ENCODE data around the gene MYO3A. TPM values are rescaled to one million over a fixed set of nuclear protein-coding genes. Genes with fewer than 3 reads are reported as not detected.

MYO3A gene
- total and polyA plus RNA-seq, 4 donors = 0.33 TPM; not detected in 2

DNA sequence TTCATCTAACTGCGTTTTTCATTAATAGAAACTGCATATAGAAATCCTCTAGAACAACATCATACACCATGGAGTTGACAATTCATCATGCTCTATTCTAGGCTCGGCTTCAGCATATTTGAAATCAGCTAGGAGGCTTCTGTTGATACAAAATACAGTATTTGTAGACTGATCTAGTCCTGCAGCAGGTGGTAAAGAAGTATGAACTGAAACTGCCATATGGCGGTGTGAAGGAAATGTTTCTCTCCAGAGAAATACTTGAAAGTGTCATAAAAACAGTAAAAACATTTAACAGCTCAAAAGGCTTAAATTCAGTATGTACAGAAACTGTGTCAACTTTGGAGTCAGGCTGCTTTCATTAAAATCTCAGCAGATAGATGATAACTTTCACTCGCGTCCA, 32.0 kb upstream of the MYO3A start:
- Histone ChIP-seq H3K27ac (ENCODE audit: low read depth in 1 of 2, low read length in 2 of 2) (no peak overlapping the region), H3K9ac (ENCODE audit: low read depth in 1 of 2, low read length in 2 of 2) (no peak overlapping the region), H3K9me3 (ENCODE audit: control insufficient read depth in 4 of 4, low read length in 3 of 4) (no peaks in the 10 kb centered on the region), H3K4me1 (ENCODE audit: control insufficient read depth in 4 of 4, insufficient read depth in 4 of 4, low read length in 3 of 4) (no peaks in the 10 kb centered on the region), H3K36me3 (ENCODE audit: control insufficient read depth in 4 of 4, insufficient read depth in 3 of 4, low read depth in 1 of 4, low read length in 3 of 4) (no peaks in the 10 kb centered on the region), H3K27me3 (ENCODE audit: control insufficient read depth in 4 of 4, insufficient read depth in 4 of 4, low read length in 3 of 4) (peaks cover 0 to 2% (median 0%) of the 10 kb centered on the region in 4 donors), H3K4me3 (ENCODE audit: low read depth in 1 of 3, low read length in 3 of 3) (no peak overlapping the region)
- 77% methylated on average over 5 of the region's 5 CpGs for WGBS
- no peak for DNase-seq (ENCODE audit: low spot score)
- TF ChIP-seq RAD21 (IDR thresholded peaks at IDR 0.05) = no peak
- no peak for TF ChIP-seq CTCF (IDR thresholded peaks at IDR 0.05; ENCODE audit: low read depth, low read length, missing input control)
- TF ChIP-seq FOXA2 (IDR thresholded peaks at IDR 0.05) = no peak
- TF ChIP-seq YY1 (IDR thresholded peaks at IDR 0.05) = no peak
- no peak for TF ChIP-seq FOXA1 (IDR thresholded peaks at IDR 0.05)
- no peak for TF ChIP-seq JUND (IDR thresholded peaks at IDR 0.05)
- TF ChIP-seq, protein P1, sequence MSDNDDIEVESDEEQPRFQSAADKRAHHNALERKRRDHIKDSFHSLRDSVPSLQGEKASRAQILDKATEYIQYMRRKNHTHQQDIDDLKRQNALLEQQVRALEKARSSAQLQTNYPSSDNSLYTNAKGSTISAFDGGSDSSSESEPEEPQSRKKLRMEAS (IDR thresholded peaks at IDR 0.05) = no peak
- no peak for TF ChIP-seq ZBTB33 (IDR thresholded peaks at IDR 0.05)
- no peak for TF ChIP-seq HNF4A (conservative IDR thresholded peaks at IDR 0.05)
- TF ChIP-seq NR2F2 (IDR thresholded peaks at IDR 0.05) = no peak
- no peak for TF ChIP-seq TAF1 (conservative IDR thresholded peaks at IDR 0.05)
- no peak for TF ChIP-seq GABPA (IDR thresholded peaks at IDR 0.05 in 1 of 2, conservative IDR thresholded peaks at IDR 0.05 in 1 of 2)
- TF ChIP-seq EGR1 (IDR thresholded peaks at IDR 0.05; ENCODE audit: low read depth in 2 of 2) = no peak
- TF ChIP-seq, protein P2, sequence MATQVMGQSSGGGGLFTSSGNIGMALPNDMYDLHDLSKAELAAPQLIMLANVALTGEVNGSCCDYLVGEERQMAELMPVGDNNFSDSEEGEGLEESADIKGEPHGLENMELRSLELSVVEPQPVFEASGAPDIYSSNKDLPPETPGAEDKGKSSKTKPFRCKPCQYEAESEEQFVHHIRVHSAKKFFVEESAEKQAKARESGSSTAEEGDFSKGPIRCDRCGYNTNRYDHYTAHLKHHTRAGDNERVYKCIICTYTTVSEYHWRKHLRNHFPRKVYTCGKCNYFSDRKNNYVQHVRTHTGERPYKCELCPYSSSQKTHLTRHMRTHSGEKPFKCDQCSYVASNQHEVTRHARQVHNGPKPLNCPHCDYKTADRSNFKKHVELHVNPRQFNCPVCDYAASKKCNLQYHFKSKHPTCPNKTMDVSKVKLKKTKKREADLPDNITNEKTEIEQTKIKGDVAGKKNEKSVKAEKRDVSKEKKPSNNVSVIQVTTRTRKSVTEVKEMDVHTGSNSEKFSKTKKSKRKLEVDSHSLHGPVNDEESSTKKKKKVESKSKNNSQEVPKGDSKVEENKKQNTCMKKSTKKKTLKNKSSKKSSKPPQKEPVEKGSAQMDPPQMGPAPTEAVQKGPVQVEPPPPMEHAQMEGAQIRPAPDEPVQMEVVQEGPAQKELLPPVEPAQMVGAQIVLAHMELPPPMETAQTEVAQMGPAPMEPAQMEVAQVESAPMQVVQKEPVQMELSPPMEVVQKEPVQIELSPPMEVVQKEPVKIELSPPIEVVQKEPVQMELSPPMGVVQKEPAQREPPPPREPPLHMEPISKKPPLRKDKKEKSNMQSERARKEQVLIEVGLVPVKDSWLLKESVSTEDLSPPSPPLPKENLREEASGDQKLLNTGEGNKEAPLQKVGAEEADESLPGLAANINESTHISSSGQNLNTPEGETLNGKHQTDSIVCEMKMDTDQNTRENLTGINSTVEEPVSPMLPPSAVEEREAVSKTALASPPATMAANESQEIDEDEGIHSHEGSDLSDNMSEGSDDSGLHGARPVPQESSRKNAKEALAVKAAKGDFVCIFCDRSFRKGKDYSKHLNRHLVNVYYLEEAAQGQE (IDR thresholded peaks at IDR 0.05) = no peak
- TF ChIP-seq, protein P3, sequence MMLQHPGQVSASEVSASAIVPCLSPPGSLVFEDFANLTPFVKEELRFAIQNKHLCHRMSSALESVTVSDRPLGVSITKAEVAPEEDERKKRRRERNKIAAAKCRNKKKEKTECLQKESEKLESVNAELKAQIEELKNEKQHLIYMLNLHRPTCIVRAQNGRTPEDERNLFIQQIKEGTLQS (IDR thresholded peaks at IDR 0.05) = no peak
- TF ChIP-seq SP1 (IDR thresholded peaks at IDR 0.05) = no peak

- Histone ChIP-seq H3K36me3 (ENCODE audit: control insufficient read depth in 4 of 4, insufficient read depth in 3 of 4, low read depth in 1 of 4, low read length in 3 of 4) (no peaks in the 10 kb centered on the region), H3K27ac (ENCODE audit: low read depth in 1 of 2, low read length in 2 of 2) (no peak overlapping the region), H3K9me3 (ENCODE audit: control insufficient read depth in 4 of 4, low read length in 3 of 4) (no peaks in the 10 kb centered on the region), H3K4me3 (ENCODE audit: low read depth in 1 of 3, low read length in 3 of 3) (no peak overlapping the region), H3K4me1 (ENCODE audit: control insufficient read depth in 4 of 4, insufficient read depth in 4 of 4, low read length in 3 of 4) (no peaks in the 10 kb centered on the region), H3K27me3 (ENCODE audit: control insufficient read depth in 4 of 4, insufficient read depth in 4 of 4, low read length in 3 of 4) (no peaks in the 10 kb centered on the region), H3K9ac (ENCODE audit: low read depth in 1 of 2, low read length in 2 of 2) (no peak overlapping the region)
- 79% methylated on average over 4 of the region's 4 CpGs for WGBS
- TF ChIP-seq FOXA2 (IDR thresholded peaks at IDR 0.05) (no peak), ZBTB33 (IDR thresholded peaks at IDR 0.05) (no peak), FOXA1 (IDR thresholded peaks at IDR 0.05) (no peak), EGR1 (IDR thresholded peaks at IDR 0.05; ENCODE audit: low read depth in 2 of 2) (no peak), RXRA (IDR thresholded peaks at IDR 0.05) (no peak), HNF4A (conservative IDR thresholded peaks at IDR 0.05) (no peak), SP1 (IDR thresholded peaks at IDR 0.05) (no peak), RAD21 (IDR thresholded peaks at IDR 0.05) (no peak)
- TF ChIP-seq, protein P1 (IDR thresholded peaks at IDR 0.05) = no peak
- no peak for DNase-seq (ENCODE audit: low spot score)
These were observed 26.8 kb upstream of the MYO3A start for GRCh38 chr10:25907261-25907660.

Measured in liver (tissue), 9 donors.